Esophagus squamous epithelium (tissue), 4 donors: Measurements from ENCODE around the gene DDIAS.
"Not testable (repeated sequence)": the region's sequence is repeated elsewhere in the genome, so short reads cannot be mapped to it uniquely, and the experiment has no call there.

Experiments
- POLR2A ChIP-seq, 4 donors: fragments of 450-650 bp; IDR thresholded peaks; one replicate each; pipeline ENCODE4 v1.6.1; 2017; ENCODE audit warnings: antibody characterized with exemption in 4 of 4, mild to moderate bottlenecking in 4 of 4, moderate library complexity in 3 of 4
- TF ChIP-seq, protein P1 (sequence below), 6 experiments: fragments of 450-650 bp in 4 of 6; fragments of 200-600 bp in 2 of 6; sonication (generic) in 2 of 6; IDR thresholded peaks; one replicate each; pipeline ENCODE4 v1.5.1; 2016 to 2019; ENCODE audit warnings: antibody characterized with exemption in 6 of 6, mild to moderate bottlenecking in 4 of 6, moderate library complexity in 4 of 6

- TF ChIP-seq, protein P1, sequence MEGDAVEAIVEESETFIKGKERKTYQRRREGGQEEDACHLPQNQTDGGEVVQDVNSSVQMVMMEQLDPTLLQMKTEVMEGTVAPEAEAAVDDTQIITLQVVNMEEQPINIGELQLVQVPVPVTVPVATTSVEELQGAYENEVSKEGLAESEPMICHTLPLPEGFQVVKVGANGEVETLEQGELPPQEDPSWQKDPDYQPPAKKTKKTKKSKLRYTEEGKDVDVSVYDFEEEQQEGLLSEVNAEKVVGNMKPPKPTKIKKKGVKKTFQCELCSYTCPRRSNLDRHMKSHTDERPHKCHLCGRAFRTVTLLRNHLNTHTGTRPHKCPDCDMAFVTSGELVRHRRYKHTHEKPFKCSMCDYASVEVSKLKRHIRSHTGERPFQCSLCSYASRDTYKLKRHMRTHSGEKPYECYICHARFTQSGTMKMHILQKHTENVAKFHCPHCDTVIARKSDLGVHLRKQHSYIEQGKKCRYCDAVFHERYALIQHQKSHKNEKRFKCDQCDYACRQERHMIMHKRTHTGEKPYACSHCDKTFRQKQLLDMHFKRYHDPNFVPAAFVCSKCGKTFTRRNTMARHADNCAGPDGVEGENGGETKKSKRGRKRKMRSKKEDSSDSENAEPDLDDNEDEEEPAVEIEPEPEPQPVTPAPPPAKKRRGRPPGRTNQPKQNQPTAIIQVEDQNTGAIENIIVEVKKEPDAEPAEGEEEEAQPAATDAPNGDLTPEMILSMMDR (IDR thresholded peaks at IDR 0.05) = not testable (repeated sequence)
- TF ChIP-seq POLR2A (IDR thresholded peaks at IDR 0.05) = not testable (repeated sequence)
Measured at GRCh38 chr11:82950502-82950901, 49.0 kb downstream of the DDIAS start.
